H1 (cell line): ENCODE data around the gene MGRN1. TPM values are rescaled to one million over a fixed set of nuclear protein-coding genes. Genes with fewer than 3 reads are reported as not detected.

Experiments
- MAX ChIP-seq: IDR thresholded peaks from 2 replicates; pipeline ENCODE4 v1.6.1; 2012; ENCODE audit warnings: inconsistent platforms
- USF2 ChIP-seq: IDR thresholded peaks from 2 replicates; pipeline ENCODE4 v1.6.1; 2011; ENCODE audit warnings: low read length, improper control_type of control experiment
- polyA plus RNA-seq, 7 experiments: library from polyadenylated mRNA; depleted of rRNA in 3 of 7; stranded (reverse) in 5 of 7; unstranded in 2 of 7; fragments of >200 nt in 5 of 7; fragments of 200-250 nt in 2 of 7; gene quantifications; 1 replicate in 5 of 7; 2 replicates in 1 of 7; 4 replicates in 1 of 7; pipeline versions ENCODE4 v1.2.1 to v1.2.3, GENCODE V29; 2011 to 2013; ENCODE audit warnings: missing spikeins in 2 of 7, mixed read lengths in 2 of 7
- total RNA-seq: library from RNA; stranded (reverse); fragmentation: NEBNext Ultra II Directional; extraction: Animal tissue kit (Norgen Biotek cat#: 25700); gene quantifications from 2 replicates; pipeline ENCODE4 v1.2.1, GENCODE V29; 2021

The MGRN1 gene
- total and polyA plus RNA-seq, 2 of the 8 experiments (the other 6 are each of a cell fraction or from before 2014, with no cell fraction given), result 15.0 to 82.3 TPM

GRCh38 chr16:4685776-4686496 lies 61.3 kb downstream of the MGRN1 start (continued):
- no peak for TF ChIP-seq USF2
- TF ChIP-seq MAX, result no peak
